ENCODE data around the gene ANKS1A.

The ANKS1A gene

DNA sequence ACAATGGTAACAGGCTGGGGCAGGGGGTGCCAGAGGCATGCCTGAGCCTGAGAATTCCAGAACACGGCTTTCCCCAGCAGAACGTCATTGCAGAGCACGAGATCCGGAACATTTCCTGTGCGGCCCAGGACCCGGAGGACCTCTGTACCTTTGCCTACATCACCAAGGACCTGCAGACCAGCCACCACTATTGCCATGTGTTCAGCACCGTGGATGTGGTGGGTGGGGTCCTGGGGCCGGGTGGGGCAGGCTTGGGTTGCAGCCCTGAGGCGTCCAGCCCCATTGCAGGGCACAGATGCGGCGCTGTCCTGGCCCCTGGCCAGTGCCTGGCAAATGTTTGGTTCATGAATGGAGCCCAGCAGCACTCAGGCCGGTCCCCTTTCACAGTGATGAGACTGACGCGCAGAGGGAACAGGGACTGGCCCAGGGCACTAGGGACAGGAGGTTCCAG, 195.0 kb downstream of the ANKS1A start:
- DNase-seq (ENCODE audit: low read depth, low spot score): no peak

DNA sequence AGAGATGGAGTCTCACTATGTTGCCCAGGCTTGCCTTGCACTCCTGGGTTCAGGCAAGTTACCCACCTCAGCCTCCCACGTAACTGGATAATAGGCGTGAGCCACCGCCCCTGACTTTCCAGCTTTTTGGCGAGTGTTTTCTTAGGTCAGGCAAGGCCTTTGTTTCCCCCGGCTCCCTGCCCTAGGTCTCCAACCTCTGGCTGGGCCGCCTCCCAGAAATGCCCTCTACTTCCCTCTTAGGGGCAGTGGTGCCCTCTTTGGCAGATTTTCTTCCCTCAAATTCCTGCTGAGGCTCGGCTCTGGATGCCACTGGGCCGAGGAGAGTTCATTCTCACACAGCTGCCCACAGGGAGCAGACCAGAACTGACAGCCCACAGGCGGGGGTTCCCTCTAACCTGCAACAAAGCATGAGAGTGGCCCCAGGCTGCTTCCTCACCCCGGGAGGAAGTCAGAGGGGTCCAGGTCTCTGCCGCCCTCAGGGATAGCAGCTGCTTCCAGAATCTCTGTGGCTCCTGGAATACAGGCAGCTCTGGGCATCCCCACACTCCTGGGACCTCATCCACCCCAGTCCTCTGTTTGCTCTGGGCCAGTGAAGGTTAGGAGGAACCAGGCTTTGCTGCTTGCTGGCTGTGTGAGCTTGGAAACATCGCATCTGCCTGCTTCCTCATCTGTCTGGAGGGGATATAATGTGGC, 195.6 kb downstream of the ANKS1A start:
- DNase-seq (ENCODE audit: low read depth, low spot score): no peak

DNA sequence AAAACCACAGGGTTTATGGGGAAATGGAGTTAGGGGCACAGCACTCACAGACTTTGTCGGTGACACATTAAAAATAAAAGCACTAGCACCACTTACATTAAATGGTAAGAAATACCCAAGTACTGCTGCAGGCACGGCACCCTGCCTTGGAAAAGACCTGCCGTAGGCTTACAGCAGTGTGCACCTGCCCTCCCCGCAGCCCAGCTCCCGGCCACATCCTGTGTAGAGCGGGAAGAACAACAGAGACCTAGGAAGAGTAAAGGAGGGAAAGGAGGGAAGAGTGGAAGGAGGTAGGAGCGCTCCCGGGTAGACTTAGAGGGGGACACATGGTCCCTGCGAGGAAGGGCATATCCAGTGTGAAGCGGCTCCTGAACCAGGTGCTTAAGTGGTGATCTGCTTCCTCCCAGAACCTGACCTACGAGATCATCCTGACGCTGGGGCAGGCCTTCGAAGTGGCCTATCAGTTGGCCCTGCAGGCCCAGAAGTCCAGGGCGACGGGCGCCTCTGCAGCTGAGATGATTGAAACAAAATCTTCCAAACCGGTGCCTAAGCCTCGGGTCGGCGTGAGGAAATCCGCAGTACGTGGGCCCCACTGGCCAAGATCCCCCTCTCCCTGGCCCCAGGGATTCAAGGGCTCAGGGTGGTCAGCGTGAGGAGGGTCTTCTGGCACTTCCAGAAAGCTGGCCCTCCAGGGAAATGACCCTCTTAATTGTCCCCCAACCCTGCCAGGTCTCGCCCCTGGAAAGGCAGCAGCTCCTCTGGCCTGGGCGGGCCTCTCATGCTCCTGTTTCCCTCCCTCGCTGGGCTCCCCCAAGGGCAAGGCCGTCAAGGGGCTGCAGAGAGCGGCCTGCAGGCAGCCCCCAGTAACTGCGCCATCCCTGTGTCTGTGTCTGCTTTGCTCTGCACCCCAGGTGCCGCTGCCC, 196.6 kb downstream of the ANKS1A start:
- no peak for DNase-seq (ENCODE audit: low read depth, low spot score)

DNA sequence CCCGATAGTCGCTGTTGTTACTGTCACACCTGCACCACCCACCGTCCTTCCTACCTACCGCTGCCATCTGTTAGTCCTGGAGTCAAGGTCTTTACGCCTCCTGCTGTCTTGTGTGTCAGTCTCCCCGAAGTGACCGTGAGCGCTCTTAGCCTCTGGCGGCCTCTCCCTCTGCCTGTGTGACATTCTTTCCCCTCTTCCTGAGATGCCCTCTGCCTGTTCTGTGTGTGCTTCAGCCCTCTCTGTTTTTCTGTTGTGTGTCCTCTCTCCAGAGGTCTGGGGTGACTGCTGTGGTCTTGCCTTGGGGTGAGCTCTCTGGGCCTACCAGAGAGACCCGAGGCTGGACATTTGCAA, 197.2 kb downstream of the ANKS1A start:
- no peak for DNase-seq (ENCODE audit: low read depth, low spot score)

DNA sequence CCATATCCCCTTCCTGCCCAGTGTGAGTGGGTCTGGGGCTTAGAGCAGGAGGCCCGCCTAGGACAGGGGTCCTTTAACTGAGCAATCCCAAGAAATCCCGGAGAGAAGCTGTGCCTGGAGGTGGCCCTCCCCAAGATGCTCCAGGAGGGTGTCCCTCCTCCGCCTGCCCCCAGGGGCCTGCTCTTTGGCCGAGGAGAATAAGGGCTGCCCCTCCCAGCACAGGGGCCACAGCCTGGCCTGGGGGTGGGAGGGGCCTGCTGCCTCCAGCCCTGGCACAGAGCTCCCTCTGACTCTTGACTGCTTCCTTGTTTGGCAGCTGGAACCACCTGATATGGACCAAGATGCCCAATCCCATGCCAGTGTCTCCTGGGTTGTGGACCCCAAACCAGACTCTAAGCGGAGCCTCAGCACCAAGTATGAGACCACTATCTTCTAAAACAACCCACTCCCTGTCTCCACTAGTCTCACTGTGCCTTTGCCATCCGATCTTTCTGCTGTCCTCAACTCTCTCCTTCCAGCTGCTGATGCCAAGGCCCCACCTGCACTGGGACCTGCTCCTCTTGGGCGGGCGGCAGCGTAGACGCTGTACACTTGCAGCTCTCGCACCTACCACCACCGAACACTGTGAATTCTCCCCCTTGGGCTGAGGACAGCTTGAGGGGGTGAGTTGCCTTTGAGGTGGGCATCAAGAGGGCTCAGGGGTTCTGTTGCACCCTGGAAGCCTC, 197.7 kb downstream of the ANKS1A start:
- no peak for DNase-seq (ENCODE audit: low read depth, low spot score)

DNA sequence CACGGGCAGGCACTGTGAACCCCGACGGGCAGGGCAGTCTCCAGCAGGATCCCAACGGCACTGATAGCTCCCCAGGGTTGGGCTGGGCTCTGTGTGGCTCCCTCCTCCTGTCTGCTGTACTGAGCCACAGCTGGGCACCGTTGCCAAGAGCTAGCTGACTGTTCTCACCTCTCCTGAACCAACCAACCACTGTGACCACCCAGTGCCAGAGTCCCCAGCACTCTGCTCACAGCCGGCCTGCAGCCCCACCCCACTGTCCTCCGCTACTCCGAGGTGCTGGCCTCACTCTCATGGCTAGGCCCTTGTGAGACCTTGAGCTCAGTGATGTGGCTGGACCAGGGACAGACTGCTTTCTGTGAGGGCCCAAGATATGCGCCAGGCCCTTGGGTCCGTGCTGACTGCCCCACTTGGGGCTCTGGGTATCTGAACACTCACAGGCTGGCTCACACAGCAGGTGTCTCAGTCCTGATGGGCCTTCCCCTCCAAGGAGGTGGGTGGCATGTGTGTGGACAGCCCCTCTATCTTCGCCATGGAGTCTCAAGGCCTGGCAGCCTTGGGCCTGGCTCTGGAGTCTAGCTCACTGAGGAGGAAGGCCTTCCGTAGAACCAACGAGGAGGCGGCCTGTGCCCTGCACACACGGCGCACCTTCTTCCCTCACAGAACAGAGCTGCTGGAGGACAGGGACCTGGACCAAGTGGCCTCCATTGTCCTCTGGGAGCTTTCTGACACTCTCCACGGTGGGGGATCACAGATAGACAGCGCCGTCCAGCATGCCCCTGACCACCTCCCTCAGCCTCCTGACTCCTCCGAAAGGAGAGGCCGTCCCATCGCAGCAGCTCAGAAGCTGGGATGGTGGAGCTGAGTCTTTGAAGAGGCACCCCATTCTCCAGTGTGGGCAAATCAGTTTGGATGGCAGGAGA, 198.6 kb downstream of the ANKS1A start:
- no peak for DNase-seq (ENCODE audit: low read depth, low spot score)

DNA sequence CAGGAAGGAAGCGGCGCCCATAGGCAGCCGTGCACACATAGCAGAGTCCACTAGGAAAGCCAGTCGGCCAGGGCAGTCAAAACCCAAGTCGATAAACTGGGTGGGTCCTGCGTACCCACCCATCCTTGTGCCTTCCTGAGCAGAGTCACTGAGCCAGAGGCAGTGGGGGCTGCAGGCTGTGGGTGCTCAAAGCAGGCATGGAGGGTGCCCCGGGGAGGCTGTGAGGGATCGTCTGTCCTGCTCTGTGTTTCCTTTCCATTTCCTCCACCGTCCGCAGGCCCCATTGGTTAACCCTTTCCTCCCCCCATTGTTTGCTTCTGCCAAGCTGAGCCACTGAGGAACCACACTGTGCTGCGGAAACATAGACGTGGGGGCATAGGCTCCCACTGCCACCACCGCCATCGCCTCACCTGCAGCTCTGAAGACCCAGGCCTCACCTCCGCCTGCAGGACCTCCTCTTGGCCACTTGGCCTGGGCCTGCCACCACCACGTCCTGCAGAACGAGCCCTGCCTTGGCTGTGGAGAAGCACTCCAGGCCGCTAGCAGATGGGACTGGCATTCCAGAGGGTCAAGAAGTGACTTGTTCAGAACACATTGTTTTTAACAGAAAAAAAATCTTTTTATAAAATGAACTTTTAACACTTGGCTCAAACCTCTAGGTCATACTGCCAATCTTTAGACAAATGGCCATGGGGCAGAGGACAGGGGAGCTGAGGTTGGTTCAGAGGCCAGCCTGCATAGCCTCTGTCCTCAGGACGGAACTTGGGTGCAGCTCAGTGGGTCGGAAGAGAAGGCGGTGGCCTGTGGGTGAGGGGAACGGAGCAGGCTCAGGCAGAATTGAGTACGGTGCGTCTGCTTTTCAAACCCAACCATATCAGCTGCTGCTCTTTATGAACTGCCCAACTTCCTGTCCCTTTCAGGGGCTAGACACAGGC, 199.5 kb downstream of the ANKS1A start:
- DNase-seq (ENCODE audit: low read depth, low spot score): no peak

DNA sequence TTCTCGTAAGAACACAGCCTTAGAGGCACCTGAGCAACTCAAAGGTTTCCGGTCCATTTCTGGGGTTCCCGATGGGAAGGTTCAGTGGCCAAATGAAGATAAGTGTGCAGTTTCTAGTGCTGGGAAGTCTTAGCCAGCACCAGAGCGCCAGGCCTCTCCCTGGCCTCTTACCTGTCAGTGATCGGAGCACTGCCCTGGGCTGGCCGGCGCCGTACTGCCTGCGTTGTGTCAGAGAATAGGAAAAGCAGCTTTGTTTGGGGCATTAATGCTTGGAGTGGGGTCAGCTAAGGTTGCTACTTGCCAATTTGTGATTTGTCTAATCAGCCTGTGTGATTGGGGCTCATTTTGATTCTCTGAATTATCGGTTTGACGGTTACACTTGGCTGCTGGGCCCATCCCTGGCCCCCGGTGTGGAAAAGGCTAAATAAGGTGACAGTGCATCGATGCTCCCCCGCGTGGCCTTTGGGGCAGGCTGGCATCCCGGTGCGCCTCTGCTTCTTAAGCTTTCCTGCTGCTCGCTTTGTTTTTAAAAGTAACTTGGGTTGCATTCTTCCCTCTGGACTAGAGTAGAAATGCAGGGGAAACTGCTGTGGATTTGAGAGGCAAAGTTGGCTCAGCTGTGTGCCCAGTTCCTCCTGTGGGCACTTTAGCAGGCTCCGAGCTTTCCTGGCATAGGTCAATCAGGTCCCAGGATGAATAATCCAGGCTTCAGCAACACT, 200.3 kb downstream of the ANKS1A start:
- no peak for DNase-seq (ENCODE audit: low read depth, low spot score)

DNA sequence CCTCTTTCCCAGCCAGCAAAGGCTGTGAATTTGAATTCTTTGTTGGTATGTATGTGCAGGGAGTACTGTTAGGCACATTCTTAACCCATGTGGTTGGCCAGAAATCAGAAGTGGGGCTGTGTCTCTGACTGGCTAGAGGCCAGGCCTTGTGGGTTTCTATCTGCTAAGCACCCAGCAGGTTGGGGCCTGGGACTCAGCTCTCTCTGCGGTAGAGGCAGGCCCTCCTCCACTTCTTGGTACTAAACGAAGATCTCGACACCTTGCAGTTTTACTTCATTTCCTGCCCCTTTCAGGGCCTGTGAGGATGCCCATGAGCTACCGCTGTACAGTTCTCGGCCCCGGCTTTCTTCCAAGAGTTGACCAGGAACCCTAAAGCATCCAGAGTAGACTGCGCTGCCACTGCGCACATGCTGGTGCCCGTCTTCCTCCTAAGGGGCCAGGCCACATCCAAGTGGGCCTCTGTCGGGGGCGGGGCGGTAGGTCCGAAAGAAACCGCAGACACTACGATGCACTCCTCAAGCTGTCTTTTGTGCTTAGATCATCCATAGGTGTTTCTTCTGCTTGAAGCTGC, 201.0 kb downstream of the ANKS1A start:
- peak; percentile 93 for DNase-seq (ENCODE audit: low read depth, low spot score)

DNA sequence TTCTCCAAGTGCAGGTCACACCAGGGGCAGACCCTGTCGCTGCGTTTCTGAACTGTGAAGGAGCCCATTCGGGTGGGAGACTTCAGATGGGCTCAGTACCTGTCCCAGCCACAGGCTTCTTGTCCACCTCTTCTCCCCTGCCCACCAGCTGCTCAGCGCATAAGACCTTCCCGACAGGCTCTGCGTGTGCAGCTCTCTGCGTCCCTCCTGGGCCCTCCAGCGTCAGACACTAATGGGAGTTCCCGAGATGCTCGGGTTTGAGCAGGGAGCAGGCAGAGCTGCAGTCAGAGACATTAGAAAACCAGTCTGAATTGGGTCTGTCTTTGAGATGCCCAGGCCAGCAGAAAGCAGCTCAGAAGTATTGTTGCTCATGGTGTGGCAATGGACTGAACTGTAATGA, 201.7 kb downstream of the ANKS1A start:
- DNase-seq (ENCODE audit: low read depth, low spot score): no peak

DNA sequence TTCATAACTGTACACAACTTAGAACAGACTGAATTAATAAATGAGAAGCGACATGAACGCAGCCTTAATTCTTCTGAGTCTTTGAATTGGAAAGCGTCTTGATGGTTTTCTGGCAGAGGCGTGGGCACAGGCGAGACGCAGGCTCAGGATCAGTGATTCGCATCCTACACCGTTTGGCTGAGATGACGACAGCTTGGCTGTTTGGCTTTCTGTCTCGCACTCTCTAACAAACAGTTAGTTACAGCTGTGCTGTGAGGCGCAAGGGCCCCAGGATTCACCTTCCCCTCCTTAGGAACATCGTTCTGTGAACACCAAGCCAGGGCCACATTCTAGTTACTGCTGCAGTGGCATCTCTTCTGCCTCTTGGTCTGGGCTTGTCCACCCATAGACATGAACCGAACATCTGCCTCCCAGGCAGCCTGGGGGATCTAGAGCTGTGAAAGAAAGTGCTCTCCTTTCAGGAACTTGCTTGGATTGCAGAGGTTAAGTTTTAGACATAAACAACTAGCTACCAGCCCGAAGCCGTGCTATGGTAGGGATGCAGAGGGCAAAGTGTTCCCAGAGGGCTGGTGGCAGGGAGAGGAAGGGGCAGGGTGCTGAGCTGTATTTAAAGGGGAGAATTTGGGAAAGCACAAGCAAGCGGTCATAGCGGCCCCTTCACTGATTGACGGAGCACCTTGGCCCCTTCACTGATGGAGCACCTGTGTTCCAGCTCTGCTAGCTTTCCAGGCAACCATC, 202.5 kb downstream of the ANKS1A start:
- DNase-seq (ENCODE audit: low read depth, low spot score): no peak

DNA sequence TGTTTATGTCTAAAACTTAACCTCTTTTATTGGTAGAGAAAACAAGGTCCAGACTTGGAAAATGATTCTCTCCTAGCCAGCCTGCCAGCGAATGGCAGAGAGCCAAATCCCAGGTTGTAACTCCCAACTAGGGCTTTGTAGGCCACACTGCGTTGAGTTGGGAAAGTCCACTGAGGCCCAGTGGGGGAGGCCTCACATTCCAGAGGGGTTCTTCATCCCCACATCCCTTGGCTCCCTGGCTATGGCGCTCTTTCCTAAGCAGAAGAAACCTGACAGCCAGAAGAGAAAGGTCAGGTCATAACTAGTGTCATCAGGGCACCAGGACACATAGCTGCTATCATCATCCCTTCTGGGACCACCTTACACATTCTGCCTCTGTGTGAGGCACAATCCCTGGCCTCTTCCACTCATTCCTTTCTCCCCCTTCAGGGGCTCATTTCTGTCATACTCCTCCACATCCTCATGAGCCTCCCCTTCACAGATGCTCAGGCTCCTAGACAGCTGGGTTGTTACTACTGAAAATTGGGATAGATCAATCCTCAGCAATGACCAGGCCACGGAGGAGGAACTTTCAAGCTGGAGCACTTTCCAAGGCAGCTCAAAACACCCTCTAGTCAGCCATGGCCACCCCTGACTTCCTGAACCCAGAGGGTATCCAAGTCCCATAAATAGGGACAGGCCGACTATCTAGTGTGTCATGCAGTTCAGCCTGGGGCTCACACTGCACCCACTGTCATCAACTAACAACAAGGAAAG, 203.5 kb downstream of the ANKS1A start:
- DNase-seq (ENCODE audit: low read depth, low spot score): peak; percentile 80

DNA sequence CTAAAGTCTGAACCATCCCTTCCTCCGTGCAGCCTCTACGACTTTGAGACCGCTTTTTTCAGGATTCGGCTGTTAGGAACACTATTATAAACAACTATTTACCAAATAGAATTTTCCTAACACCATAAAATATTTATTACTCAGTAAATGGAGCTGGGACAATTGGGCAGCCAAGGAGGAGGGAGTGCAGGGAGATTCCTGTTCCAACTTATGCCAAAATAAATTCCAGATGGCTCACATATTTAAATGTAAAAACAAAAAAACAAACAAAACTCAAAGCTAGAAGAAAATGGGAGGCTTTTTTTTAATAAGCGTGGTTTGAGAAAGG, 204.0 kb downstream of the ANKS1A start:
- no peak for DNase-seq (ENCODE audit: low read depth, low spot score)

DNA sequence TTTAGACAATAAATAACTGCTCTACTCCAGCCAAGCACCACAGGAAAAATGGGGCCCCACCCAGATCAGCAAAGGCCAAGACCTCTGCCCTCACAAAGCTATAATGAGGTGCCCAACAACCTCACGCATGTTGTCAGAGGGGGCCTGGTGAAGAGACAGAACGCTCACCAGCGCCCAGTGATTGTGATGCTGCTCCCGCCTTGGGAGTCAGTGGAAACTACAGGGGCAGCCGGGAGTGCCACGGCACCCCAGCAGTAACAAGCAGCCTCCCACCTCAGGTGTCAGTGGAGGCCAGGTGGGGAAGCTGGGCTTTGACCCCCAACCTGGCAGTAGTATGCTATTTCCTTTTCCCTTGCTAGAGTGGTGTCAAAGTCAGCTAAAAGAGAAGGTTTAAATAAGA, 204.7 kb downstream of the ANKS1A start:
- no peak for DNase-seq (ENCODE audit: low read depth, low spot score)

DNA sequence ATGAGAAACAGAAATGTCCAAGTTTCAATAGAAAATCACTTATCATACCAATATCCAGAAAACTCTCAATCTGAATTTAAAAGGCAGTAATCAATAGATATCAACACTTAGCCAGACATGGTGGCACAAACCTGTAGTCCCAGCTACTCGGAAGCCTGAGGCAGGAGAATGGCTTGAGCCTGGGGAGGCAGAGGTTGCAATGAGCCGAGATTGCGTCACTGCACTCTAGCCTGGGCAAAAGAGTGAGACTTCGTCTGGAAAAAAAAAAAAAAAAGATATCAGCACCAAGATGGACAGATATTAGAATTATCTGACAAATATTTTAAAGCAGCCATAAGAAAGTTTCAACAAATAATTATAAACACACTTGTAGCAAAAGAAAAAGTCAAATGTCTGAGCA, 205.1 kb downstream of the ANKS1A start:
- no peak for DNase-seq (ENCODE audit: low read depth, low spot score)

DNA sequence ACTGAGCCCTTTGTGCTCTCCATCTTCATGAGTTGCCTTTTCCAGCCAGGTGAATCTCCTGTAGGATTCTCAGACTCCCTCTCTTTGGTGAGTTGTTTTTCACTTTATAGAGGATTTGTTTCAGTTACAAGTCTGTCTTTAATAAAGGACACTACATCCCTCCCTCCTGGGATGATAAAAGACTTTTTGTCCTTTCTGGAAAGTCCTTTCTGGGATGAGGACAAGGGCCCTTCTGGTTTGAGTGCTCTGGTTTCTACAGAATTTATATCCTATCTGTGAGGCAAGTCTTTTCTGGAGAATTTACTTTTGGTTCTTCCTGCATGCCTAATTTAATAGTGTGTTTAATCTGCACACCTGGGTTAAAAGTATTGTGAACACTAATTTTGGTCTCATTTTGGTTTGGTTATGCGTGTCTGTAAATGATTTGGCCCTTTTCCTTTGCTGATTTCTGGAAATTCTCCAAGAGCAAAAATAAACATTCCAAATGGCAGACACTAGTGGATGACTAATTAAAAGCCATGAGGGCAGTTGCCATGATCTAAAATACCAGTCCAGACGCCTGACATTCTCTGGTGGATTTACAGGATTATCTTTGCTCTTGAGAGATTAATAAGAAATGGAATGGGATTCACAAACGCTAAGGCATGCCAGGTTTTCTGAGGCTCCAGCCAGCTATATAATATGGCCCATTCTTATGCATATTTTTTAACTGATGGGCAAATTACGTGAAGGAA, 207.2 kb downstream of the ANKS1A start:
- peak; percentile 83 for DNase-seq (ENCODE audit: low read depth, low spot score)

DNA sequence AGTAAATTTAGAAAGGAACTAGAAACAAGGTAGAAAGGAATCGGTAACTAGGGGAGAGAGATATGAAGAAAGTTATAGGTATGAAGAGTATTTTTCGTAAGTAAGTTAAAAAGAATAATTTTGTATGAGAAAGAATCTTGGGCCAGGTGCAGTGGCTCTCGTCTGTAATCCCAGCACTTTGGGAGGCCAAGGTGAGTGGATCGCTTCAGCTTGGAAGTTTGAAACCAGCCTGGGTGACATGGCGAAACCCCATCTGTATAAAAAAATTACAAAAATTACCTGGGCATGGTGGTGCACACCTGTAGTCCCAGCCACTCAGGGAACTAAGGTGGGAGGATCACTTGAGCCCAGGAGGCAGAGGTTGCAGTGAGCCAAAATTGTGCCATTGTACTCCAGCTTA, 210.1 kb downstream of the ANKS1A start:
- DNase-seq (ENCODE audit: low read depth, low spot score): no peak

Measured in astrocyte of the hippocampus (primary cell).